ENCODE results near the gene SCN4B. TPM values are rescaled to one million over a fixed set of nuclear protein-coding genes. Genes with fewer than 3 reads are reported as not detected.
A peak's percentile ranks its signal among the peaks of the same experiment; 100 is the strongest.

Gene SCN4B
- total RNA-seq, 4 donors from 2014 or later, result 0.35 to 8.3 (median 1.4) TPM

DNA sequence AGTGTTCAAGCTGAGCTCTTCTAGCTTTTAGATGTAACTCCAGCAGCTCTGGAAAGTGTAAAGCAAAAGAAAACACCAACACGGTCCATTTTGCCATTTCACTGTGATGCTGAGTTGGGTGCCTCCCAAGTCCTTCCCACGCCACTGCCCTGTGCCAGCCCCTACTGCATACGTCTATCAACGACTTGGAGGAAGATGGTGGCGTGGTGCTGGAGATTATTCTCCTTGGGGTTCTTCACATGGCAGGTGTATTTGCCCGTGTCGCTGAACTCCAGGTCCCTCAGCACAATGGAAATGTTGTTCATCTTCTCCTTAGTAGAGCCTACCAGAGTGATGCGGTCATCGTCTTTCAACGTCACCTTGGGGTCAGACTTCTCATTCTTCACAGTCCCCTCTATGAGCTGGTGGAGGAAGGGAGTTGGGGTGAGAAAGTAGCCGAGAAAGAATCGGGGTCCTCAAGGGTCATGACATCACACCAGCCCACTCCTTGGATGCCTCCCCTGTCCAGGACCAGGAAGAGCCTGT is 8.9 kb downstream of the SCN4B start:
- H3K27ac ChIP-seq, result no peak overlapping the region
- H3K4me1 ChIP-seq, result peaks cover 0 to 7% (median 3%) of the 10 kb centered on the region in 4 donors
- H3K4me3 ChIP-seq, result no peak overlapping the region
- H3K27me3 ChIP-seq, result no peaks in the 10 kb centered on the region
- no peak for DNase-seq
- H3K36me3 ChIP-seq, result no peaks in the 10 kb centered on the region
- no peak for TF ChIP-seq POLR2A (IDR thresholded peaks at IDR 0.05)
- TF ChIP-seq, protein P1, sequence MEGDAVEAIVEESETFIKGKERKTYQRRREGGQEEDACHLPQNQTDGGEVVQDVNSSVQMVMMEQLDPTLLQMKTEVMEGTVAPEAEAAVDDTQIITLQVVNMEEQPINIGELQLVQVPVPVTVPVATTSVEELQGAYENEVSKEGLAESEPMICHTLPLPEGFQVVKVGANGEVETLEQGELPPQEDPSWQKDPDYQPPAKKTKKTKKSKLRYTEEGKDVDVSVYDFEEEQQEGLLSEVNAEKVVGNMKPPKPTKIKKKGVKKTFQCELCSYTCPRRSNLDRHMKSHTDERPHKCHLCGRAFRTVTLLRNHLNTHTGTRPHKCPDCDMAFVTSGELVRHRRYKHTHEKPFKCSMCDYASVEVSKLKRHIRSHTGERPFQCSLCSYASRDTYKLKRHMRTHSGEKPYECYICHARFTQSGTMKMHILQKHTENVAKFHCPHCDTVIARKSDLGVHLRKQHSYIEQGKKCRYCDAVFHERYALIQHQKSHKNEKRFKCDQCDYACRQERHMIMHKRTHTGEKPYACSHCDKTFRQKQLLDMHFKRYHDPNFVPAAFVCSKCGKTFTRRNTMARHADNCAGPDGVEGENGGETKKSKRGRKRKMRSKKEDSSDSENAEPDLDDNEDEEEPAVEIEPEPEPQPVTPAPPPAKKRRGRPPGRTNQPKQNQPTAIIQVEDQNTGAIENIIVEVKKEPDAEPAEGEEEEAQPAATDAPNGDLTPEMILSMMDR (IDR thresholded peaks at IDR 0.05), result no peak
- no peaks in the 10 kb centered on the region for H3K9me3 ChIP-seq

DNA sequence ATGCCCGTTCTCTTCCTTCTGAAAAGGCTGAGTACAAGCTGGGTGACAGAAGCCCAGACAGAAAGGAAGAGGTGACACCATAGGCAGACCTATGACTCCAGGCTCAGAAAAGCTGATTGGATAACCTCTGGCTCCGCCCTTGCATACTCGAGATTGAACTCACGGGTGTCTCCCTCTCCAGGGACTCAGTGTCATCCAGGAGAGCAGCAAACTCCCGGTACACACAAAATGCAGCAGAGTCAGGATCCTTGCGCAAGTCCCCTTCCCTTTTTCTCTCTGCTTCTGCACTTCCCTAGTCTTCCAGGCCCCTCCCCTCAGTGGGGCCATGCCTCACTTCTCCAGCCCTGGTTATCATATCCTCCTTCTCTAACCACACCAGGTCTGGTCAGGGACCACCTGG is 9.8 kb downstream of the SCN4B start:
- TF ChIP-seq, protein P1 (IDR thresholded peaks at IDR 0.05), result no peak
- TF ChIP-seq POLR2A (IDR thresholded peaks at IDR 0.05), result no peak
- Histone ChIP-seq H3K9me3 (no peaks in the 10 kb centered on the region), H3K4me3 (no peak overlapping the region), H3K27me3 (no peaks in the 10 kb centered on the region), H3K4me1 (peaks cover 0 to 7% (median 3%) of the 10 kb centered on the region in 4 donors), H3K36me3 (no peaks in the 10 kb centered on the region), H3K27ac (no peak overlapping the region)
- DNase-seq, result peak in 1 of 3 donors; percentile 60

DNA sequence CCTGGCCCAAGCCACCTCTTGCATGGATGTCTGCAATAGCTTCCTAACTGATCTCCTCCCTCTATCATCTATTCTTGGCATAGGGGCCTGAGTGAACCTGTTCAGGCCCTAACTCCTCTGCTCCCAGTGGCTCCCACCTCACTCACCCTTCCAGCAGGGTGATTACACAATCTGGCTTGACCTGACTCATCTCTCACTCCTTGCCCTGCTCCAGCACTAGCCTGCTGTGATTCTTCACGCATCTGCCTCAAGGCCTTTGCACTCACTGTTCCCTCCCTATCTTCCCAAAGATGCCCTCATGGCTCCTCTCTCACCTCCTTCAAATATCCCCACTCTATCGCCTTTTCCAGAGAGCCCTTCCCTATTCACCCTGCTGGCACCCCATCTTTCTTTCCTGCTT is 10.5 kb downstream of the SCN4B start:
- H3K27me3 ChIP-seq, result no peaks in the 10 kb centered on the region
- peaks cover 0 to 7% (median 3%) of the 10 kb centered on the region in 4 donors for H3K4me1 ChIP-seq
- no peak for DNase-seq
- no peak for TF ChIP-seq POLR2A (IDR thresholded peaks at IDR 0.05)
- TF ChIP-seq, protein P1 (IDR thresholded peaks at IDR 0.05), result no peak
- H3K27ac ChIP-seq, result no peak overlapping the region
- H3K4me3 ChIP-seq, result no peak overlapping the region
- no peaks in the 10 kb centered on the region for H3K36me3 ChIP-seq
- H3K9me3 ChIP-seq, result no peaks in the 10 kb centered on the region

DNA sequence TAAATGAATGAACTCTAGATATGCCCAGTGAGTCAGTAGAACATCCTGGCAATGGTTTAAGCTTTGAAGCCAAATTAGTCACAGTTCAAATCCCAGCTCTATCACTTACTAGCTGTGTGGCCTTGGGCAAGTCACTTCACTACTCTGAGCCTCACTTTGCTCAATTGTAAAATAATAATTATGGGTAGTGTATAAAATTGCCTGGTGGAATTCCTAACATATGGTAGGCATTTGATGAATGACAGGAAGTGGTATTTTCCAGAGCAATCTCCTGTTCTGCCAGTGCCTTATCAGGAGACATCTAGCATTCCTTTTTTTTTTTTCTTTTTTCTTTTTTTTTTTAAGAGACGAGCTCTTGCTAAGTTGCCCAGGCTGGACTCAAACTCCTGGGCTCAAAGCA is 13.0 kb downstream of the SCN4B start:
- Histone ChIP-seq H3K27ac (no peak overlapping the region), H3K9me3 (no peaks in the 10 kb centered on the region), H3K36me3 (no peaks in the 10 kb centered on the region), H3K4me1 (no peaks in the 10 kb centered on the region), H3K27me3 (no peaks in the 10 kb centered on the region), H3K4me3 (no peak overlapping the region)
- no peak for TF ChIP-seq POLR2A (IDR thresholded peaks at IDR 0.05)
- TF ChIP-seq, protein P1 (IDR thresholded peaks at IDR 0.05), result no peak
- DNase-seq, result no peak

DNA sequence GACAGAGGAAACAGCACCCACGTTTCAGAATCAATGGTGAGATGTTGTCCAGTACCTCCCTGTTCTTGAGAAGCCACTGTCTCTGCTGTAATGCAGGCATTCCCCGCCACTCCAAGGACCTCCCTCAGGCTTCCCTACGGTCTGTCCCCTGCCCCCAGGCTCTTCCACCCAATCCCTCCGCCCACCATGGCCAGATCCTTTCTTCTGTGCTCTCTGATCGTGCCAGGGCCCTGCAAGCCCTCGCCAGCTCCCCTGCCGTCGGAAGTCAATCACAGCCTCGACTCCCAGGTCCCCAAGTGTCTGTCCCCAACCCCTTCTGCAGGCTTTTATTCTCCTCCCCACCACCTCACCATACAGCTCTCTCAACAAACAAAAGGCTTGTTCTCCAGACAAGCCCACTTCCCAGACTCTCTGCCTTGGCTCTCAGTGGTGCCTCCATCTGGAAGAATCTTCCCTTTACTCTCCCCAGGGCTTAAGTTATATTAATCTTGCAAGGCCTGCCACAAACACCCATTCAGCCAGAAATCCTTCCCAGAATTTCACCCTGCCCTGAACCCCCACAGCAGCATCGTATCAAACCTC is 13.7 kb downstream of the SCN4B start:
- no peak for DNase-seq
- Histone ChIP-seq H3K27ac (no peak overlapping the region), H3K9me3 (no peaks in the 10 kb centered on the region), H3K4me3 (no peak overlapping the region), H3K36me3 (no peaks in the 10 kb centered on the region), H3K27me3 (no peaks in the 10 kb centered on the region), H3K4me1 (no peaks in the 10 kb centered on the region)
- TF ChIP-seq POLR2A (IDR thresholded peaks at IDR 0.05), result no peak
- TF ChIP-seq, protein P1 (IDR thresholded peaks at IDR 0.05), result no peak

Data from Peyer's patch (tissue), 4 donors.